HG03135 (cell line): Measurements from ENCODE around the gene SCAMP3.

ENCODE experiments used
- ATAC-seq: cut with Tn5 transposase; IDR thresholded peaks from one replicate; pipeline ENCODE4 v1.9.1; 2021; ENCODE audit warnings: mild to moderate bottlenecking, moderate library complexity; ENCODE audit not compliant: unreplicated experiment

Gene SCAMP3

GRCh38 chr1:155207806-155208540 lies 54.2 kb downstream of the SCAMP3 start, which contains the start of gene THBS3:
TSS of gene THBS3 (minus strand) at chr1:155207897. CDS start at chr1:155207876, 21 bp downstream.
- no peak for ATAC-seq

GRCh38 chr1:155206891-155207805 lies 55.0 kb downstream of the SCAMP3 start:
- ATAC-seq: peak; percentile 38
